ENCODE measurements around the gene SRSF4. TPM values are rescaled to one million over a fixed set of nuclear protein-coding genes. Genes with fewer than 3 reads are reported as not detected.
A peak's percentile ranks its signal among the peaks of the same experiment; 100 is the strongest.

The SRSF4 gene
- total and polyA plus RNA-seq, 2 donors: 46.8 to 85.8 TPM

DNA sequence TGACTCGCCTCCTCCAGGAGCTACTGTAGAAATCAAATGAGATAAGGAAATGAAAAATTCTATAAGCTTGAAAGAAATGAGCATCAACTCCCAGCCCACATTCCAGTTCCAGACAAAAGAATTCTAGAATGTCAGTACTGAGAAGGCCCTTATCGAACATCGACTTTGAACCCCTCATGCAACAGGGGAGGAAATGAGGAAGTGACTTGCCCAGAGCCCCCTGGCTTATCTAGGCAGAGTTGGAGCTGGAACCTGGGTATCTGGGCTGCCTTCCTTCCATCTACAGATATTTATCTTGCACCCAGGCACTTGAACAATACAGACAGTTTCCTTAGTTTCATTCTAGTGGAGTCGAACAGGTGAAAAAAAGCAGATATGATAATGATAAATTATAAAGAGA, 26.7 kb upstream of the SRSF4 start:
- H3K4me3 ChIP-seq (ENCODE audit: low read length in 2 of 2): no peak overlapping the region
- H3K27ac ChIP-seq (ENCODE audit: low read depth in 1 of 2, low read length in 1 of 2): no peak overlapping the region
- peaks cover 0 to 23% of the 10 kb centered on the region in 2 donors for H3K36me3 ChIP-seq (ENCODE audit: control insufficient read depth in 2 of 2, insufficient read depth in 2 of 2, low read length in 1 of 2)
- DNase-seq (ENCODE audit: low read depth in 6 of 9, low spot score in 9 of 9): no peak
- H3K27me3 ChIP-seq (ENCODE audit: control insufficient read depth in 2 of 2, insufficient read depth in 1 of 2, low read length in 1 of 2): no peaks in the 10 kb centered on the region
- no peaks in the 10 kb centered on the region for H3K4me1 ChIP-seq (ENCODE audit: control insufficient read depth in 2 of 2, insufficient read depth in 2 of 2, low read length in 2 of 2)
- no peaks in the 10 kb centered on the region for H3K9me3 ChIP-seq (ENCODE audit: control insufficient read depth in 2 of 2, insufficient read depth in 1 of 2, low read length in 1 of 2)
- 49% methylated on average over 4 of the region's 4 CpGs for WGBS

DNA sequence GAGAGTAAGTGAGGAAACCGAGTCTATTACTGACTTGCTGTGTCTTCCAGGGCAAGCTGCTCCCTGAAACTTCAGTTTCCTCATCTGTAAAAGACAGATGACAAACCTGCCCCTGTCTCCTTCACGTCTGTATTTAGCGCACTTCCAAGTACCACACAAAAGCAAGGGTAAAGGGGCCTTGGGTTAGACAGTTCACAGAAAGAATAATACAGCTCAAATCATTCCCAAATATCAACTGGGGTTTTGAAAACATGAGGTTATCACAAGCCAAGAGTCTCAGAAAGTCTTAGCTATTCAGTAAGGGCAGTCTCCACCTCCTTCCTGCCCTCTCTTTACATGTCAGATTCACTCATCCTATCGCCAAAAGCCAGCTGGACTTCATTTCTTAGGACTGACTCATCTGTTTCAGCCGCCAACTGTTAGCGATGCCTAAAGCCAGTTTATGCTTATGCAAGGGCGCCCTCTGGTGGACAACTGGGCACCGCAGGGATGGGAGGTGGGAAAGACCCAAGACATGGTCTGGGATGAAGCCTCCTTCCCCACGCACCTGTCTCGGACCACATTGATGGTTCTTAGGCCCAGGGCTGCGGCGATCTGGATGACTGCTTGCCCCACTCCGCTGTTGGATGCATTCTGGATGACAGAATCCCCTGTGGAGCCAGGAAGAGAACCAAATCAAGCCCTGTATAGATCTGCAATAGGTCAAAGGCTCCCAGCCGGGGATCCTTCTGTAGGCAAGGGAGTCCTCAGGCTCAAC, 21.1 kb upstream of the SRSF4 start:
- peak; percentile 47 to 88 (median 74) for DNase-seq (ENCODE audit: low read depth in 6 of 9, low spot score in 9 of 9)
- peaks cover 0 to 13% of the 10 kb centered on the region in 2 donors for H3K36me3 ChIP-seq (ENCODE audit: control insufficient read depth in 2 of 2, insufficient read depth in 2 of 2, low read length in 1 of 2)
- no peaks in the 10 kb centered on the region for H3K27me3 ChIP-seq (ENCODE audit: control insufficient read depth in 2 of 2, insufficient read depth in 1 of 2, low read length in 1 of 2)
- no peaks in the 10 kb centered on the region for H3K9me3 ChIP-seq (ENCODE audit: control insufficient read depth in 2 of 2, insufficient read depth in 1 of 2, low read length in 1 of 2)
- no peak overlapping the region for H3K4me3 ChIP-seq (ENCODE audit: low read length in 2 of 2)
- H3K27ac ChIP-seq (ENCODE audit: low read depth in 1 of 2, low read length in 1 of 2): no peak overlapping the region
- H3K4me1 ChIP-seq (ENCODE audit: control insufficient read depth in 2 of 2, insufficient read depth in 2 of 2, low read length in 2 of 2): peaks cover 11 to 25% of the 10 kb centered on the region in 2 donors
- 44% methylated on average over 14 of the region's 14 CpGs for WGBS

DNA sequence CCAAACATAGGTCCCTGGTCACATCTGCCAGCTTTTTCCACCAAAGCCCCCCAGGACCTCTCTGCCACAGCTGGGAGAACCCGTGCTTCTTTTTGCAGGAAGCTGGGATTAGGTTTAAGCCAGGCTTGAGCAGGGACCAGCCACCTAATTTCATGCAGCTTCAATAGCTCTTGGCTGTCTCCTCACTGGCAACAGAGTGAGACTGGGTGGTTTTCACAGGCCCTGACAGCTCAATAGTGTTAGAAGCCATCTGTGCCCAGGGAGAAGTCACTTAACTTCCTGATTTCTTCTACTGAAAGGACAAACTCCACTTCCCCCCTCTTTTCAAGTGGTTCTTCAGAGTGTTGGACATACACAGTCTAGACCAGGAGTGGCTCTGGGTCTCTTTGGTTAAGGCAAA, 20.4 kb upstream of the SRSF4 start:
- no peaks in the 10 kb centered on the region for H3K27me3 ChIP-seq (ENCODE audit: control insufficient read depth in 2 of 2, insufficient read depth in 1 of 2, low read length in 1 of 2)
- peak overlapping the region in 1 of 2 donors; percentile 1 for H3K27ac ChIP-seq (ENCODE audit: low read depth in 1 of 2, low read length in 1 of 2)
- DNase-seq (ENCODE audit: low read depth in 6 of 9, low spot score in 9 of 9): peak in 1 of 9 donors; percentile 12
- H3K4me3 ChIP-seq (ENCODE audit: low read length in 2 of 2): no peak overlapping the region
- no peaks in the 10 kb centered on the region for H3K9me3 ChIP-seq (ENCODE audit: control insufficient read depth in 2 of 2, insufficient read depth in 1 of 2, low read length in 1 of 2)
- WGBS: 91% methylated on average over 1 of the region's 1 CpG
- peaks cover 11 to 25% of the 10 kb centered on the region in 2 donors for H3K4me1 ChIP-seq (ENCODE audit: control insufficient read depth in 2 of 2, insufficient read depth in 2 of 2, low read length in 2 of 2)
- peaks cover 0 to 15% of the 10 kb centered on the region in 2 donors for H3K36me3 ChIP-seq (ENCODE audit: control insufficient read depth in 2 of 2, insufficient read depth in 2 of 2, low read length in 1 of 2)

DNA sequence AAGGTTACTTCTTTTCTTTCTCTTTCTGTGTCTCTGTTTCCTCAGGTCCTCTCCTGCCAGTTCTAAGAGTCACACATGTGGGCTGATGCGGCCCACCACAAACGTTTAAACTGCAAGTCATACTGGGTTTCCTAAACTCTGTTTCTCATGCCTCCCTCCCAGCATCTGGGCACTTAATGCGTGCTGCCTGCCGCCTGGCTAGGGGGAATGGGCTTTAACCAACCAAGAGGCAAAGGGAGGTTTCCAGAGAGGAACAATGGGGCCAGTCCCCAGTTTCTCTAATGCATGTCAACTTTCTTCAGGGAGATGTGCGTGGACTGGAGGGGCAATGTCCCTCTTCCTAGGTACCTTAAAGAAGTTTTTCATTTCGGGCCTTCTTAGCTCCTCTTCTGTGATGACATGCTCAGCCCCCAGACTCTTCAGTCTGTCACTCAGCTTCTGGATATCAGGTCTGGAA, 19.9 kb upstream of the SRSF4 start:
- DNase-seq (ENCODE audit: low read depth in 6 of 9, low spot score in 9 of 9): peak in 3 of 9 donors; percentile 31 to 59 (median 32)
- Histone ChIP-seq H3K27ac (ENCODE audit: low read depth in 1 of 2, low read length in 1 of 2) (peak overlapping the region in 1 of 2 donors; percentile 1), H3K4me3 (ENCODE audit: low read length in 2 of 2) (no peak overlapping the region), H3K9me3 (ENCODE audit: control insufficient read depth in 2 of 2, insufficient read depth in 1 of 2, low read length in 1 of 2) (no peaks in the 10 kb centered on the region), H3K36me3 (ENCODE audit: control insufficient read depth in 2 of 2, insufficient read depth in 2 of 2, low read length in 1 of 2) (peaks cover 0 to 14% of the 10 kb centered on the region in 2 donors), H3K4me1 (ENCODE audit: control insufficient read depth in 2 of 2, insufficient read depth in 2 of 2, low read length in 2 of 2) (peaks cover 11 to 25% of the 10 kb centered on the region in 2 donors), H3K27me3 (ENCODE audit: control insufficient read depth in 2 of 2, insufficient read depth in 1 of 2, low read length in 1 of 2) (no peaks in the 10 kb centered on the region)
- WGBS: 37% methylated on average over 6 of the region's 6 CpGs

DNA sequence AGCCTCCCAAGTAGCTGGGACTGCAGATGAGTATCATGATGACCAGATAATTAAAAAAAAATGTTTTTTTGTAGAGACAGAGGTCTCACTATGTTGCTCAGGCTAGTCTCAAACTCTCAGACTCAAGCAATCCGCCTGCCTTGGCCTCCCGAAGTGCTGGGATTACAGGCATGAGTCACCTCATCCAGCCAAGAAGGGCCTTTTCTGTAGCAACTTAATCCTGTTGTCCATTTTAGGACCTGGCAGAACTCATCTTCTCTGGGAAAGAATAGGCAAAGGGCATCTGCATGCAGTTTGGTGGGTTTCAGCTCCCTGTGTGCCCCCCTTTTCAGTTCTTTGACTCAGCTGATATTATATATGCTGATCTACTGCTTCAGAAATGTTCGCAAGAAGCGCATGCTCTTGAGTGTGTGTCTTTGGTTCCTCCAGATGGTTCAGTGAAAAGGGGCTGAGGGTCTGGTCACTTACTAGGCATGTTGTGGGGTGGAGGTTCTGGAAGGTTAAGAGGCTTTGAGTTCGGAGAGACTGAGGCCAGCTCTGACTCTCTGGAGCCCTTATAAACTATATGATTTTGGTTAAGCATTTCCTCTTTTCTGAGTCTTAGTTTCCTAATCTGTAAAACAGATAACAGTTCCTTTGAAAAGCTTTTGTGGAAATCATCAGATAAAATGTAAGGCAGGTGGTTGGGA, 19.4 kb upstream of the SRSF4 start:
- H3K4me3 ChIP-seq (ENCODE audit: low read length in 2 of 2): no peak overlapping the region
- no peak for DNase-seq (ENCODE audit: low read depth in 6 of 9, low spot score in 9 of 9)
- no peaks in the 10 kb centered on the region for H3K27me3 ChIP-seq (ENCODE audit: control insufficient read depth in 2 of 2, insufficient read depth in 1 of 2, low read length in 1 of 2)
- H3K9me3 ChIP-seq (ENCODE audit: control insufficient read depth in 2 of 2, insufficient read depth in 1 of 2, low read length in 1 of 2): no peaks in the 10 kb centered on the region
- 82% methylated on average over 5 of the region's 5 CpGs for WGBS
- peaks cover 0 to 10% of the 10 kb centered on the region in 2 donors for H3K36me3 ChIP-seq (ENCODE audit: control insufficient read depth in 2 of 2, insufficient read depth in 2 of 2, low read length in 1 of 2)
- H3K27ac ChIP-seq (ENCODE audit: low read depth in 1 of 2, low read length in 1 of 2): peak overlapping the region in 1 of 2 donors; percentile 1
- peaks cover 11 to 25% of the 10 kb centered on the region in 2 donors for H3K4me1 ChIP-seq (ENCODE audit: control insufficient read depth in 2 of 2, insufficient read depth in 2 of 2, low read length in 2 of 2)

DNA sequence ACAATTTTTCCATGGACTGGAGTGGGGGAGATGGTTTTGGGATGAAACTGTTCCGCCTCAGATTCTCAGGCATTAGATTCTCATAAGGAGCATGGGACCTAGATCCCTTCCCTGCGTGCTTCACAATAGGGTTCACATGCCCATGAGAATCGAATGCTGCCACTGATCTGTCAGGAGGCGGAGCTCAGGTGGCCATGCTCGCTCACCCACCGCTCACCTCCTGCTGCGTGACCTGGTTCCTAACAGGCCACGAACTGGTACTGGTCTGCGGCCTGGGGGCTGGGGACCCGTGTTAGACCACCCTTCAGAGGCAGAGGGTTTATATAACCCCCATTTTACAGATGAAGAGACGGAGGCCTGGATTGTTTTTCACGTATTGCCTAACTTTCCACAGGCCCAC, 16.3 kb upstream of the SRSF4 start:
- Histone ChIP-seq H3K36me3 (ENCODE audit: control insufficient read depth in 2 of 2, insufficient read depth in 2 of 2, low read length in 1 of 2) (peaks cover 14 to 15% of the 10 kb centered on the region in 2 donors), H3K27me3 (ENCODE audit: control insufficient read depth in 2 of 2, insufficient read depth in 1 of 2, low read length in 1 of 2) (no peaks in the 10 kb centered on the region), H3K4me1 (ENCODE audit: control insufficient read depth in 2 of 2, insufficient read depth in 2 of 2, low read length in 2 of 2) (peaks cover 11 to 25% of the 10 kb centered on the region in 2 donors), H3K27ac (ENCODE audit: low read depth in 1 of 2, low read length in 1 of 2) (no peak overlapping the region), H3K9me3 (ENCODE audit: control insufficient read depth in 2 of 2, insufficient read depth in 1 of 2, low read length in 1 of 2) (no peaks in the 10 kb centered on the region), H3K4me3 (ENCODE audit: low read length in 2 of 2) (no peak overlapping the region)
- no peak for DNase-seq (ENCODE audit: low read depth in 6 of 9, low spot score in 9 of 9)
- WGBS: 98% methylated on average over 12 of the region's 12 CpGs

DNA sequence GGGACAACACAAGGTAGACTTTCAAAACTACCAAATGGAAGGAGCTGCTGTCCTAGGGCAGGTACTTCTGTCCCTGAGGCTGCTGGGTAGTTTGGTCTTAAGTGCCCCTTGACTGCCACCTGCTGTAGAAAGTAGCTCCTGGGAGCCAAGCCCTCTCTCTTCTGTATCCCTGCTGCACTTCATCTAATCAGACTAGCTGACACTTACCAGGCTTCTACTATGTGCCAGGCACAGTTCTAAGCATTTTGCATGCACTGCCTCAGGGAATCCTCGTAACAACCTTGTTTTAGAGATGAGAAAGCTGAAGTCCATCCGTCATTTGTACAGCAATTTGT, 15.9 kb upstream of the SRSF4 start:
- Histone ChIP-seq H3K4me1 (ENCODE audit: control insufficient read depth in 2 of 2, insufficient read depth in 2 of 2, low read length in 2 of 2) (peaks cover 11 to 22% of the 10 kb centered on the region in 2 donors), H3K36me3 (ENCODE audit: control insufficient read depth in 2 of 2, insufficient read depth in 2 of 2, low read length in 1 of 2) (peaks cover 15% of the 10 kb centered on the region in 2 donors), H3K27me3 (ENCODE audit: control insufficient read depth in 2 of 2, insufficient read depth in 1 of 2, low read length in 1 of 2) (no peaks in the 10 kb centered on the region), H3K9me3 (ENCODE audit: control insufficient read depth in 2 of 2, insufficient read depth in 1 of 2, low read length in 1 of 2) (no peaks in the 10 kb centered on the region), H3K4me3 (ENCODE audit: low read length in 2 of 2) (no peak overlapping the region), H3K27ac (ENCODE audit: low read depth in 1 of 2, low read length in 1 of 2) (no peak overlapping the region)
- 97% methylated on average over 2 of the region's 2 CpGs for WGBS
- peak in 5 of 9 donors; percentile 25 to 73 (median 44) for DNase-seq (ENCODE audit: low read depth in 6 of 9, low spot score in 9 of 9)

DNA sequence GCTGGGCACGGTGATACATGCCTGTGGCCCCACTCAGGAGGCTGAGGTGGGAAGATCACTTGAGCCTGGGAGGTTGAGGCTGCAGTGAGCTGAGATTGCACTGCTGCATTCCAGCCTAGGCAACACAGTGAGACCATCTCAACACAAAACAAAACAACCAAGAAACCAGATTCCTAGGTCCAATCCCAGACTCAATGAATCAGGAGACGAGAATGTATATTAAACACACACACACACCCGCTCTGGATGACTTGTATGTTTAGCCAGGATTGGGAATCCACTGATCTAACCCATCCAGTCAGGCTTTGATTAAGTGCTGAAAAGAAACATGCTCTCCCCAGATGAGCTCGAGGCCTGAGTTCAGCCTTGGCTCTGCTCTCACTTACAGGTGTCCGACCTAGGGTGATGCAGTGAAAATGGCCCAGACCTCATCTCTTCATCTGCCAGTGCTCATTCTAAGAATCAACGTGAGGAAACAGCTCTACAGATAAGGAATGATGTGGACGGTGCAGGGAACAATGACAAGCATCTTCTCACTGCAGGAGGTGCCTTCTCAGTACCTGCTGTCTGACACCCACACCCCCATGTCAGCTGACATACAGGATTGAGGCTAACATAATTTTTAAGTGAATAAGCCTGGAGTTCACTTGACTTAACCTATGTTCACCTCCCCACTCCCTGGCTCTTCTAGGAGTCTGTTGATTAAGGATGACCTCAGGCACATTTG, 15.3 kb upstream of the SRSF4 start:
- Histone ChIP-seq H3K9me3 (ENCODE audit: control insufficient read depth in 2 of 2, insufficient read depth in 1 of 2, low read length in 1 of 2) (no peaks in the 10 kb centered on the region), H3K4me3 (ENCODE audit: low read length in 2 of 2) (no peak overlapping the region), H3K36me3 (ENCODE audit: control insufficient read depth in 2 of 2, insufficient read depth in 2 of 2, low read length in 1 of 2) (peaks cover 15 to 17% of the 10 kb centered on the region in 2 donors), H3K4me1 (ENCODE audit: control insufficient read depth in 2 of 2, insufficient read depth in 2 of 2, low read length in 2 of 2) (peaks cover 11 to 17% of the 10 kb centered on the region in 2 donors), H3K27ac (ENCODE audit: low read depth in 1 of 2, low read length in 1 of 2) (no peak overlapping the region), H3K27me3 (ENCODE audit: control insufficient read depth in 2 of 2, insufficient read depth in 1 of 2, low read length in 1 of 2) (no peaks in the 10 kb centered on the region)
- WGBS: 94% methylated on average over 7 of the region's 7 CpGs
- no peak for DNase-seq (ENCODE audit: low read depth in 6 of 9, low spot score in 9 of 9)

DNA sequence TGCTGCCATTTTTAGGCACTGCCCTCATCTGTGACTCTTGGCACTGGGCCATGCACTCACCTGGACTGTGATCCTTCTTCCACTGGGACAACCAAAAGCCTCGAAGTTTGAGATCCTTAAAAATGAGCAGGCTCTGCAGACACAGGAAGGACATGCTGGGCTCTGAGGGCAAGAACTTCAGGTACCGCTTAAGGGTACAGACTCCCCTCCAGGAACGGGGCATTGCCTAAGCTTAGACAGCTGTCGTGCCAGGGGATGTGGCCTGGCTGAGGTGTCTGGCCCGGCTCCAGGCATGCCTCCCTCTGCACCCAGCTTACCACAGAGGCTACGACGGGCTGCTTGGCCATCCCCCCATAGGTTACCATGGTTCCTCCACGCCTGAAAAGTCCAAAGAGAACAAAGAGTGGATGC, 14.2 kb upstream of the SRSF4 start:
- no peak for DNase-seq (ENCODE audit: low read depth in 6 of 9, low spot score in 9 of 9)
- no peak overlapping the region for H3K27ac ChIP-seq (ENCODE audit: low read depth in 1 of 2, low read length in 1 of 2)
- H3K4me3 ChIP-seq (ENCODE audit: low read length in 2 of 2): no peak overlapping the region
- H3K9me3 ChIP-seq (ENCODE audit: control insufficient read depth in 2 of 2, insufficient read depth in 1 of 2, low read length in 1 of 2): no peaks in the 10 kb centered on the region
- H3K27me3 ChIP-seq (ENCODE audit: control insufficient read depth in 2 of 2, insufficient read depth in 1 of 2, low read length in 1 of 2): no peaks in the 10 kb centered on the region
- 35% methylated on average over 8 of the region's 8 CpGs for WGBS
- peaks cover under 1 to 5% of the 10 kb centered on the region in 2 donors for H3K4me1 ChIP-seq (ENCODE audit: control insufficient read depth in 2 of 2, insufficient read depth in 2 of 2, low read length in 2 of 2)
- H3K36me3 ChIP-seq (ENCODE audit: control insufficient read depth in 2 of 2, insufficient read depth in 2 of 2, low read length in 1 of 2): peaks cover 15 to 17% of the 10 kb centered on the region in 2 donors
